ENCODE data around the gene GPR12.
"Not testable (repeated sequence)": the region's sequence is repeated elsewhere in the genome, so short reads cannot be mapped to it uniquely, and the experiment has no call there.

GPR12 gene

DNA sequence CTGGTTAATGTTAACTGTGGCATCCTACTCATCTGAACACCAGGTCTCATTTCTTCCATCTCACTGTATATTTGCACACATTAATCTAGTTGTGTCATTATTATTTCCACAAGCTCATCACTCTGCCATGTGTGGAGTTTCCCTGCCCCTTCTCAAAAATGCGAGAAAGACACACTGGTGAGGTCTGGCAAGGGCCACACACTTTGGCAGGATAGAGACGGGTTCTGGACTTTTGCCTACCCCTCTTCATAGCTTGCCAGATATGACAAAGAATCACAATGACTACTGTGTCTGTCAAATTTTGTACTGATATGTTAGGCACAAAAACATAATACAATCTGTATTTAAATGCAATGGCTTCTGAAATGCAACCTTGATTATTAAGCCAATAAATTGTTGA is 12.9 kb downstream of the GPR12 start:
- no peaks in the 10 kb centered on the region for H3K36me3 ChIP-seq (ENCODE audit: insufficient read depth, insufficient read length, low read length)
- no peak overlapping the region for H3K9ac ChIP-seq (ENCODE audit: insufficient read length, low read depth)
- no peak overlapping the region for H3K4me3 ChIP-seq (ENCODE audit: insufficient read length, low read depth)
- no peak for DNase-seq (ENCODE audit: low read depth, low spot score)
- no peak for TF ChIP-seq SUZ12 (IDR thresholded peaks at IDR 0.05; ENCODE audit: extremely low read depth, insufficient read depth, insufficient read length)
- TF ChIP-seq YY1 (IDR thresholded peaks at IDR 0.05; ENCODE audit: insufficient read depth, insufficient read length): no peak
- no peak for TF ChIP-seq ZNF274 (IDR thresholded peaks at IDR 0.05; ENCODE audit: low read depth, low read length)
- H3K27me3 ChIP-seq (ENCODE audit: insufficient read depth, insufficient read length): no peaks in the 10 kb centered on the region
- no peaks in the 10 kb centered on the region for H3K9me3 ChIP-seq (ENCODE audit: insufficient read depth, low read length)
- no peaks in the 10 kb centered on the region for H3K4me1 ChIP-seq (ENCODE audit: insufficient read depth, insufficient read length)

DNA sequence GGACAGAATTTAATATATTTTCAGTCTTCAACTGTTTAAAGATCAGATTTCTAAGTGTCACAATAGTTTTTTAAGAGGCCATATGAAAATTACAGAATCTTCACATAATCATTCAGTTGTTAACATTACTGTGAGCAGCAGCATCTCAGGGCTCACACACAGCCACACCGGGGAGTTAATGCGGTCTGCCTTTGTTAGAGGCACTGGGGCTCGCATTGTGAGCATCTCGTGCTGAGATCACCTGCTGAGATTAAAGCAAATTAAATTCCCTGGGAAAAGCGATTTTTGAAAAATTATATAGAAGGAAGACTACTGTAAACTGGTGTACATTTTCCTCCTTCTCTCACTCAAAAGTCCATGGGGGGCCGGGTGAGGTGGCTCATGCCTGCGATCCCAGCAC is 16.6 kb downstream of the GPR12 start:
- DNase-seq (ENCODE audit: low read depth, low spot score): no peak
- no peaks in the 10 kb centered on the region for H3K27me3 ChIP-seq (ENCODE audit: insufficient read depth, insufficient read length)
- no peaks in the 10 kb centered on the region for H3K36me3 ChIP-seq (ENCODE audit: insufficient read depth, insufficient read length, low read length)
- H3K9ac ChIP-seq (ENCODE audit: insufficient read length, low read depth): no peak overlapping the region
- no peaks in the 10 kb centered on the region for H3K4me1 ChIP-seq (ENCODE audit: insufficient read depth, insufficient read length)
- TF ChIP-seq SUZ12 (IDR thresholded peaks at IDR 0.05; ENCODE audit: extremely low read depth, insufficient read depth, insufficient read length) (no peak), ZNF274 (IDR thresholded peaks at IDR 0.05; ENCODE audit: low read depth, low read length) (no peak), YY1 (IDR thresholded peaks at IDR 0.05; ENCODE audit: insufficient read depth, insufficient read length) (no peak)
- peaks cover under 1% of the 10 kb centered on the region; the same call in 1 of the 2 replicates for H3K9me3 ChIP-seq (ENCODE audit: insufficient read depth, low read length)
- no peak overlapping the region for H3K4me3 ChIP-seq (ENCODE audit: insufficient read length, low read depth)

DNA sequence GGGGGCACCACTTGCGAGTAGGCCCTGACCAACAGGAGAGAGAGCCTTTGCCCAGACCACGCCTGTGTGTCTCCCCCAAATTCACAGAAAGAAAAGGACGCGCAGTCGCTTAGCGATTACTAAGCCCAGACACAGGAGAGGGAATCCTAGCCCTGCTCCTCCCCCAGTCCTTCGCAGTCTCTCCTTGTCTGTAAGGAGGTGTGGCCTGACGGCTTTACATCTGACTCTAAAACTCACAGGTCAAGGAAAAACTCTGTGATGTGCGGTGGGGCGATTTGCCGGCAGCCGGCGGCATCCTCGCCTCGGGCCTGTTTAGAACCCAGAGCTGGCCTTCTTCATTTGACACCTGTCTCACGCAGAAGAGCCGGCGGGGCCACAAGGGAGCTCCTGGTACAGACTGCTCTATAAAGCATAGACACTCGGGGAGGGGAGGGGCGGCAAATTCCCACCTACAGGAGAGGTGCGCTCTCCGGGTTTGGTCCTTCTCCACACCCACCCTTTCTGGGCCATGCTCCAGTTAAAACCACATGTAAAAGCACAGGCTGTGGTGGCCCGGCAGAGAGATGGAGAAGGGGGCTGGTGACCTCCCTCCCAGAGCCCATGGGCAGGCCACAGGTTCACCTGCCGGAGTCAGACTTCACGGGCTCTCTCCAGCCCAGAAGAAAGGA is 17.8 kb downstream of the GPR12 start:
- Histone ChIP-seq H3K27me3 (ENCODE audit: insufficient read depth, insufficient read length) (no peaks in the 10 kb centered on the region), H3K36me3 (ENCODE audit: insufficient read depth, insufficient read length, low read length) (no peaks in the 10 kb centered on the region), H3K9me3 (ENCODE audit: insufficient read depth, low read length) (peaks cover 12% of the 10 kb centered on the region; the same call in 1 of the 2 replicates), H3K4me3 (ENCODE audit: insufficient read length, low read depth) (no peak overlapping the region), H3K9ac (ENCODE audit: insufficient read length, low read depth) (no peak overlapping the region), H3K4me1 (ENCODE audit: insufficient read depth, insufficient read length) (no peaks in the 10 kb centered on the region)
- no peak for TF ChIP-seq SUZ12 (IDR thresholded peaks at IDR 0.05; ENCODE audit: extremely low read depth, insufficient read depth, insufficient read length)
- no peak for DNase-seq (ENCODE audit: low read depth, low spot score)

DNA sequence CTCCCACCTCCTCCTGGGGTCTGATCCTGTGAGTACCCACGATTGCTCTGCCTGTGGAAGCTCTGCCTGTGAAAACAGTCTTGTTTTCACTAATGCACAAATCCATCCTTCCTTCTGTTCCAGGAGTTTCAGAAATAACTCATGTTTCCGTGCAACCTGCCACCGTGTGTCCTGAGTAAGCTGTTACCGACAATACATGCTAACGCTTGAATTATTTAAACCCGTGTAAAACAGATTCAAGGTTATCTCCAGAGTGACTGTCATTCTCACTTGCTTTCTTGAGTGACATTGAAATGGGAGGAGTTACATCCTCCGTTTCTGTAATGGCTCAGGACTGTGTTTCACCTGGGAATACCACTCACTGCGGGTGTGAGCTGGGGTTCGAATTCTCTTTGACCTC is 24.9 kb downstream of the GPR12 start:
- Histone ChIP-seq H3K4me3 (ENCODE audit: insufficient read length, low read depth) (no peak overlapping the region), H3K9me3 (ENCODE audit: insufficient read depth, low read length) (peaks cover 13% of the 10 kb centered on the region; the same call in 1 of the 2 replicates), H3K27me3 (ENCODE audit: insufficient read depth, insufficient read length) (no peaks in the 10 kb centered on the region), H3K9ac (ENCODE audit: insufficient read length, low read depth) (no peak overlapping the region), H3K4me1 (ENCODE audit: insufficient read depth, insufficient read length) (no peaks in the 10 kb centered on the region), H3K36me3 (ENCODE audit: insufficient read depth, insufficient read length, low read length) (no peaks in the 10 kb centered on the region)
- TF ChIP-seq SUZ12 (IDR thresholded peaks at IDR 0.05; ENCODE audit: extremely low read depth, insufficient read depth, insufficient read length): no peak
- TF ChIP-seq ZNF274 (IDR thresholded peaks at IDR 0.05; ENCODE audit: low read depth, low read length): no peak
- no peak for TF ChIP-seq YY1 (IDR thresholded peaks at IDR 0.05; ENCODE audit: insufficient read depth, insufficient read length)
- no peak for DNase-seq (ENCODE audit: low read depth, low spot score)

DNA sequence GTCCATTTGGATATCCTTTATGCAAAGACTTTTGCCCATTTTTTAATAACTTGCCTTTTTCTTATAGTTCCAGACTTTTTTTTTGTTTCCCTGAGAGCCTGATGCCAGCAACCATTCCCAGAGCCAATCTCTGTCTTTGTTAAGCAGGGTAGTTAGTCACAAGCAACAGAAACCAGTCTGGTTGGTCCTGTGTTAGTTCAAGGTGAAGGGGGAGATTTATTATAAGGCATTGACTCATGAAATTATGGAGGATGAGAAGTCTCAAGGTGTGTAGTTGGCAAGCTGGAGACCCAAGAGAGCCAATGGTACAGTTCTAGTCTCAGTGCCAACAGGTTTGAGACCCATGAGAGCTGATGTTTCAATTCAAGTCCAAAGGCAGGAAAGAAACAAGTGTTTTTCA is 33.0 kb downstream of the GPR12 start:
- TF ChIP-seq SUZ12 (IDR thresholded peaks at IDR 0.05; ENCODE audit: extremely low read depth, insufficient read depth, insufficient read length) (no peak), ZNF274 (IDR thresholded peaks at IDR 0.05; ENCODE audit: low read depth, low read length) (no peak), YY1 (IDR thresholded peaks at IDR 0.05; ENCODE audit: insufficient read depth, insufficient read length) (no peak)
- H3K27me3 ChIP-seq (ENCODE audit: insufficient read depth, insufficient read length): no peaks in the 10 kb centered on the region
- DNase-seq (ENCODE audit: low read depth, low spot score): no peak

DNA sequence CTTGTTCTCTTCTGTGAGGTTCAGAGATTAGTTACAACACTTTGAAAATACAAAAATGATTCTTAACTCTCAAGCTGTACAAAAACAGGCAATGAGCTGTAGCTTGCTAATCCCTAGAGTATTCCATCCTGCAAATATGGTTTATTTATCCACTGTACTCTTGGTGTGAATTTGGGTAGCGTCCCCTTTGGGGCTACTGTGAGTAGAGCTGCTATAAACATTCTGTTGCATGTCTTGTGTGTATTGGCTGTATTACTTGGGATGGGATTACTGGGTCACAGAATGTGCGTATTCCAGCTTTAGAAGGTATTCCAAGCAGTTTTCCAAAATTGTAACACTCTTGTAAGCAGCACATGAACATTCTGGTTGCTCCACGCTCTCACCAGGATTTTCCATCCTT is 33.5 kb downstream of the GPR12 start:
- no peak for DNase-seq (ENCODE audit: low read depth, low spot score)
- TF ChIP-seq ZNF274 (IDR thresholded peaks at IDR 0.05; ENCODE audit: low read depth, low read length) (no peak), YY1 (IDR thresholded peaks at IDR 0.05; ENCODE audit: insufficient read depth, insufficient read length) (no peak), SUZ12 (IDR thresholded peaks at IDR 0.05; ENCODE audit: extremely low read depth, insufficient read depth, insufficient read length) (no peak)
- Histone ChIP-seq H3K4me3 (ENCODE audit: insufficient read length, low read depth) (no peak overlapping the region), H3K9ac (ENCODE audit: insufficient read length, low read depth) (no peak overlapping the region), H3K27me3 (ENCODE audit: insufficient read depth, insufficient read length) (no peaks in the 10 kb centered on the region), H3K36me3 (ENCODE audit: insufficient read depth, insufficient read length, low read length) (no peaks in the 10 kb centered on the region), H3K9me3 (ENCODE audit: insufficient read depth, low read length) (peaks cover 9% of the 10 kb centered on the region; the same call in 1 of the 2 replicates), H3K4me1 (ENCODE audit: insufficient read depth, insufficient read length) (no peaks in the 10 kb centered on the region)

More for the DNA sequence above, 33.0 kb downstream of the GPR12 start:
- no peak overlapping the region for H3K9ac ChIP-seq (ENCODE audit: insufficient read length, low read depth)
- H3K36me3 ChIP-seq (ENCODE audit: insufficient read depth, insufficient read length, low read length): no peaks in the 10 kb centered on the region
- peaks cover 5% of the 10 kb centered on the region; the same call in 1 of the 2 replicates for H3K9me3 ChIP-seq (ENCODE audit: insufficient read depth, low read length)
- no peaks in the 10 kb centered on the region for H3K4me1 ChIP-seq (ENCODE audit: insufficient read depth, insufficient read length)
- no peak overlapping the region for H3K4me3 ChIP-seq (ENCODE audit: insufficient read length, low read depth)

DNA sequence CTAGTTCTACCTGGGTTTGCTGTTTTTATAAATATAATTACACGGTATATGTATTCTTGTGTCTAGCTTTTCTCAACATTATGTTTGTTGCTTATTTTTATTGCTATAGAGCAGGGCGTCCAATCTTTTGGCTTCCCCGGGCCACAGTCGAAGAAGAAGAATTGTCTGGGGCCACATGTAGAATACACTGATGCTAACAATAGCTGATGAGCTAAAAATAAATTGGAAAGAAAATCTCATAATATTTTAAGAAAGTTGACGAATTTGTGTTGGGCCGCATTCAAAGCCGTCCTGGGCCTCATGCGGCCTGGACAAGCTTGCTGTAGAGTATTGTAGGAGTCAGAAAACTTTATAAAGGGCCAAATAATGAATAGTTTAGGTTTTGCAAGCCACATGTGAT is 33.9 kb downstream of the GPR12 start:
- Histone ChIP-seq H3K9me3 (ENCODE audit: insufficient read depth, low read length) (peaks cover 9% of the 10 kb centered on the region; the same call in 1 of the 2 replicates), H3K4me3 (ENCODE audit: insufficient read length, low read depth) (no peak overlapping the region), H3K9ac (ENCODE audit: insufficient read length, low read depth) (no peak overlapping the region), H3K36me3 (ENCODE audit: insufficient read depth, insufficient read length, low read length) (no peaks in the 10 kb centered on the region), H3K27me3 (ENCODE audit: insufficient read depth, insufficient read length) (no peaks in the 10 kb centered on the region), H3K4me1 (ENCODE audit: insufficient read depth, insufficient read length) (no peaks in the 10 kb centered on the region)
- no peak for DNase-seq (ENCODE audit: low read depth, low spot score)
- no peak for TF ChIP-seq YY1 (IDR thresholded peaks at IDR 0.05; ENCODE audit: insufficient read depth, insufficient read length)
- TF ChIP-seq SUZ12 (IDR thresholded peaks at IDR 0.05; ENCODE audit: extremely low read depth, insufficient read depth, insufficient read length): no peak
- TF ChIP-seq ZNF274 (IDR thresholded peaks at IDR 0.05; ENCODE audit: low read depth, low read length): no peak

DNA sequence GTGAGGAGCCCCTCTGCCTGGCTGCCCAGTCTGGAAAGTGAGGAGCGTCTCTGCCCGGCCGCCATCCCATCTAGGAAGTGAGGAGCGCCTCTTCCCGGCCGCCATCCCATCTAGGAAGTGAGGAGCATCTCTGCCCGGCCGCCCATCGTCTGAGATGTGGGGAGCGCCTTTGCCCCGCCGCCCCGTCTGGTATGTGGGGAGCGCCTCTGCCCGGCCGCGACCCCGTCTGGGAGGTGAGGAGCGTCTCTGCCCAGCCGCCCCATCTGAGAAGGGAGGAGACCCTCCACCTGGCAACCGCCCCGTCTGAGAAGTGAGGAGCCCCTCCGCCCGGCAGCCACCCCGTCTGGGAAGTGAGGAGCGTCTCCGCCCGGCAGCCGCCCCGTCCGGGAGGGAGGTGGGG is 37.0 kb downstream of the GPR12 start:
- not testable (repeated sequence) for H3K27me3 ChIP-seq (ENCODE audit: insufficient read depth, insufficient read length); H3K36me3 ChIP-seq (ENCODE audit: insufficient read depth, insufficient read length, low read length); DNase-seq (ENCODE audit: low read depth, low spot score); H3K9ac ChIP-seq (ENCODE audit: insufficient read length, low read depth); H3K4me3 ChIP-seq (ENCODE audit: insufficient read length, low read depth); H3K4me1 ChIP-seq (ENCODE audit: insufficient read depth, insufficient read length); H3K9me3 ChIP-seq (ENCODE audit: insufficient read depth, low read length)

Data from NT2/D1 (cell line).